GM12892 (cell line): Measurements from ENCODE around the gene MYOF.
"Not testable (repeated sequence)": the region's sequence is repeated elsewhere in the genome, so short reads cannot be mapped to it uniquely, and the experiment has no call there.

Experiments used
- POLR2AphosphoS5 ChIP-seq: IDR thresholded peaks from 2 replicates; pipeline ENCODE4 v1.6.1; 2011; ENCODE audit warnings: low read depth, low read length, control low read depth
- TAF1 ChIP-seq: IDR thresholded peaks from 2 replicates; pipeline ENCODE4 v1.6.1; 2011; ENCODE audit warnings: low read depth, mild to moderate bottlenecking, control low read depth, low read length, borderline replicate concordance

- not testable (repeated sequence) for TF ChIP-seq POLR2AphosphoS5, TAF1
These were observed 197.9 kb downstream of the MYOF start for GRCh38 chr10:93284246-93284645.
